Inferior parietal cortex (tissue), 1 donor: ENCODE data around the gene WDR86.

Experiments
- DNase-seq: peaks from one replicate; pipeline ENCODE4 v3.0.0-alpha.2; 2016; ENCODE audit errors: extremely low spot score

Gene WDR86

GRCh38 chr7:151349507-151349853 is 60.4 kb downstream of the WDR86 start:
- DNase-seq: no peak

- DNase-seq: no peak
Observed at GRCh38 chr7:151348970-151349369, 60.9 kb downstream of the WDR86 start.

- no peak for DNase-seq
Observed at GRCh38 chr7:151347200-151347599, 62.6 kb downstream of the WDR86 start.

- DNase-seq: no peak
Observed at GRCh38 chr7:151346470-151346769, 63.4 kb downstream of the WDR86 start.

GRCh38 chr7:151345576-151346469 is 64.0 kb downstream of the WDR86 start:
- DNase-seq: no peak

- DNase-seq: no peak
Observed at GRCh38 chr7:151343516-151343915, 66.3 kb downstream of the WDR86 start.

GRCh38 chr7:151342811-151343210 is 67.0 kb downstream of the WDR86 start:
- DNase-seq: no peak

- peak; percentile 16 for DNase-seq
Observed at GRCh38 chr7:151342102-151342646, 67.7 kb downstream of the WDR86 start.

GRCh38 chr7:151341357-151342101 is 68.3 kb downstream of the WDR86 start, which contains the start of gene NUB1:
NUB1 (plus strand) TSS chr7:151341812; CDS start chr7:151345350, 3,538 bp downstream.
- DNase-seq: peak; percentile 87

GRCh38 chr7:151340794-151341356 is 69.0 kb downstream of the WDR86 start:
- no peak for DNase-seq

GRCh38 chr7:151339651-151340382 is 70.0 kb downstream of the WDR86 start:
- no peak for DNase-seq

- no peak for DNase-seq
Observed at GRCh38 chr7:151338809-151339208, 71.0 kb downstream of the WDR86 start.

- DNase-seq: no peak
Observed at GRCh38 chr7:151337346-151337745, 72.5 kb downstream of the WDR86 start.

GRCh38 chr7:151336027-151336708 is 73.7 kb downstream of the WDR86 start:
- no peak for DNase-seq

- no peak for DNase-seq
Observed at GRCh38 chr7:151334628-151335027, 75.2 kb downstream of the WDR86 start.
